Endothelial cell of umbilical vein (primary cell): ENCODE results near the gene GTF3C5. TPM values are rescaled to one million over a fixed set of nuclear protein-coding genes. Genes with fewer than 3 reads are reported as not detected.

Source experiments
- BruUV-seq: library from RNA; stranded (reverse); fragments of 400-500 nt; replicated peaks from 2 replicates; lab custom pipeline; 2021; lab: Mats Ljungman, UMichigan
- CTCF ChIA-PET: fragments of 300-600, 350-600 bp; sonication (Branson Sonifier 250); formaldehyde crosslinking; loops from one replicate; lab custom pipeline; 2021; ENCODE audit warnings: antibody characterized with exemption, inconsistent platforms; lab: Charles Lee
- POLR2A ChIA-PET: fragments of 300-600, 350-600 bp; sonication (Branson Sonifier 250); formaldehyde crosslinking; loops from one replicate; lab custom pipeline; 2021; ENCODE audit warnings: antibody characterized with exemption, inconsistent platforms; lab: Charles Lee
- DNase-seq: peaks from one replicate; pipeline ENCODE4 v3.0.0-alpha.2; 2011; ENCODE audit warnings: low read depth, low spot score
- FAIRE-seq: peaks from 2 replicates; lab custom pipeline; 2011; peaks lifted over from hg19 to GRCh38; lab: Jason Lieb, UNC
- H2AFZ ChIP-seq: 2 replicates; pipeline ENCODE4 v1.6.0; 2012; ENCODE audit warnings: low read depth, low read length, control low read depth, inconsistent platforms
- H3K27ac ChIP-seq: 2 replicates; pipeline ENCODE4 v1.5.1; 2011; ENCODE audit warnings: low read depth, mild to moderate bottlenecking, control low read depth, low read length, moderate library complexity; ENCODE audit not compliant: insufficient read depth
- H3K27me3 ChIP-seq, 2 experiments: 2 replicates each; pipeline versions ENCODE4 v1.6.0 to v1.6.1; 2011; ENCODE audit warnings: low read length in 2 of 2, mixed read lengths in 1 of 2; ENCODE audit not compliant: control insufficient read depth in 2 of 2, insufficient read depth in 2 of 2
- H3K36me3 ChIP-seq, 2 experiments: 2 replicates in 1 of 2; 3 replicates in 1 of 2; pipeline ENCODE4 v1.5.1; 2011; ENCODE audit warnings: low read length in 2 of 2, mild to moderate bottlenecking in 1 of 2, moderate library complexity in 1 of 2; ENCODE audit not compliant: control insufficient read depth in 2 of 2, insufficient read depth in 2 of 2; ENCODE audit errors: extremely low read depth in 1 of 2
- H3K4me1 ChIP-seq: 3 replicates; pipeline ENCODE4 v1.5.1; 2011; ENCODE audit warnings: mild to moderate bottlenecking, low read length; ENCODE audit not compliant: control insufficient read depth, insufficient read depth; ENCODE audit errors: extremely low read depth
- H3K4me2 ChIP-seq: 2 replicates; pipeline ENCODE4 v1.6.1; 2011; ENCODE audit warnings: low read length, control low read depth, mixed read lengths; ENCODE audit not compliant: insufficient read depth
- H3K4me3 ChIP-seq, 3 experiments: fragments of 200-600 bp in 1 of 3; sonication (generic), shearing (Covaris generic) in 1 of 3; replicated peaks in 1 of 3; 2 replicates each; pipeline ENCODE4 v1.5.1; 2011 to 2016; ENCODE audit warnings: control low read depth in 3 of 3, low read length in 3 of 3, mild to moderate bottlenecking in 2 of 3, inconsistent platforms in 1 of 3, low read depth in 1 of 3, moderate library complexity in 1 of 3; ENCODE audit not compliant: insufficient read depth in 1 of 3
- H3K79me2 ChIP-seq: 2 replicates; pipeline ENCODE4 v1.6.0; 2012; ENCODE audit warnings: low read length, inconsistent platforms; ENCODE audit not compliant: control insufficient read depth, insufficient read depth
- H3K9ac ChIP-seq: replicated peaks from 2 replicates; pipeline ENCODE3; 2011; ENCODE audit warnings: low read length, control low read depth; ENCODE audit not compliant: insufficient read depth; ENCODE audit errors: extremely low read depth
- H3K9me1 ChIP-seq: replicated peaks from 3 replicates; pipeline ENCODE4 v1.6.0; 2011; ENCODE audit warnings: mild to moderate bottlenecking, low read length; ENCODE audit not compliant: control insufficient read depth, insufficient read depth; ENCODE audit errors: extremely low read depth
- H3K9me3 ChIP-seq: replicated peaks from 2 replicates; pipeline ENCODE4 v1.5.1; 2012; ENCODE audit warnings: low read length, inconsistent platforms; ENCODE audit not compliant: control insufficient read depth, insufficient read depth
- H4K20me1 ChIP-seq: replicated peaks from 2 replicates; pipeline ENCODE3; 2011; ENCODE audit warnings: mild to moderate bottlenecking, low read length; ENCODE audit not compliant: control insufficient read depth, insufficient read depth; ENCODE audit errors: extremely low read depth
- CTCF ChIP-seq, 2 donors: IDR thresholded peaks; 1 replicate in 1 of 2; 2 replicates in 1 of 2; pipeline ENCODE4 v1.5.1; 2011; ENCODE audit warnings: low read length in 2 of 2, mild to moderate bottlenecking in 2 of 2, moderate library complexity in 2 of 2, control low read depth in 1 of 2, inconsistent platforms in 1 of 2, low read depth in 1 of 2; ENCODE audit not compliant: insufficient read depth in 1 of 2; ENCODE audit errors: extremely low read depth in 1 of 2
- MAX ChIP-seq: IDR thresholded peaks from 2 replicates; pipeline ENCODE4 v1.6.1; 2011; ENCODE audit not compliant: insufficient read depth, insufficient read length
- POLR2A ChIP-seq: IDR thresholded peaks from 2 replicates; pipeline ENCODE4 v1.6.1; 2012; ENCODE audit warnings: low read depth, mild to moderate bottlenecking, control low read depth, low read length
- POLR2AphosphoS5 ChIP-seq: IDR thresholded peaks from 2 replicates; pipeline ENCODE4 v1.6.1; 2012; ENCODE audit warnings: low read depth, mild to moderate bottlenecking, control low read depth, low read length, moderate library complexity; ENCODE audit not compliant: insufficient read depth
- dilution Hi-C: fragments of 300-500 bp; cut with MboI; formaldehyde crosslinking; loops from one replicate; pipeline ENCODE4 v1.15.0; 2019; ENCODE audit warnings: low sequenced_read_pairs; ENCODE audit not compliant: extremely low pct_ligation_motif_present
- intact Hi-C: fragments of 100-400 bp; cut with micrococcal nuclease; formaldehyde crosslinking; loops from one replicate; pipeline ENCODE4 v1.10.0; 2022
- polyA plus RNA-seq, 4 experiments: library from polyadenylated mRNA; depleted of rRNA in 3 of 4; stranded (reverse) in 3 of 4; unstranded in 1 of 4; fragments of >200 nt; gene quantifications; 2 replicates each; pipeline versions ENCODE4 v1.2.1 to v1.2.3, GENCODE V29; 2011 to 2012; ENCODE audit warnings: missing spikeins in 1 of 4
- total RNA-seq: library from RNA; stranded (reverse); gene quantifications from 2 replicates; pipeline ENCODE4 v1.2.3, GENCODE V29; 2021

The GTF3C5 gene
- total and polyA plus RNA-seq, 2 donors (not counting 3 experiments of a cell fraction or from before 2014, with no cell fraction given): 65.6 to 73.8 TPM

- Histone ChIP-seq H3K9ac (no peak overlapping the region), H3K27ac (no peak overlapping the region), H3K4me3 (no peak overlapping the region), H4K20me1 (no peaks in the 10 kb centered on the region), H3K9me1 (no peaks in the 10 kb centered on the region), H2AFZ (no peak overlapping the region), H3K27me3 (peaks cover 5 to 6% of the 10 kb centered on the region in 2 experiments), H3K9me3 (no peaks in the 10 kb centered on the region), H3K36me3 (no peaks in the 10 kb centered on the region), H3K79me2 (no peaks in the 10 kb centered on the region), H3K4me2 (no peak overlapping the region), H3K4me1 (no peaks in the 10 kb centered on the region)
- FAIRE-seq: no peak
- no peak for DNase-seq
- dilution Hi-C loops (no loop called here), intact Hi-C loops (no loop called here)
- TF ChIP-seq MAX: no peak
- no peak for TF ChIP-seq CTCF (IDR thresholded peaks at IDR 0.05; ENCODE audit: extremely low read depth in 1 of 2, insufficient read depth in 1 of 2, low read depth in 1 of 2, low read length in 2 of 2)
- TF ChIP-seq POLR2AphosphoS5: no peak
- TF ChIP-seq POLR2A: no peak
- CTCF ChIA-PET: interaction anchor here (1.4 to 2.9 kb wide), 2 partner anchors 17 to 27 kb away, joined by 4 to 16 read pairs; partner anchors contain the start of gene GFI1B
- POLR2A ChIA-PET: no interaction called here
- BruUV-seq: no TSS peak
These were observed 26.5 kb upstream of the GTF3C5 start for GRCh38 chr9:133004091-133004998.
